NCI-H1092 treated with DMSO at 0.1 percent for 48 hours (cell line): Measurements from ENCODE around the gene SERINC5.
"Not testable (repeated sequence)": the region's sequence is repeated elsewhere in the genome, so short reads cannot be mapped to it uniquely, and the experiment has no call there.

Experiments used
- DNase-seq: peaks from one replicate; lab custom pipeline; 2025; lab: John Stamatoyannopoulos, UW

SERINC5 gene

GRCh38 chr5:80170117-80170535 is 85.7 kb downstream of the SERINC5 start:
- DNase-seq = no peak

- DNase-seq = no peak
Measured at GRCh38 chr5:80168388-80169028, 87.3 kb downstream of the SERINC5 start.

- DNase-seq = no peak
Measured at GRCh38 chr5:80165452-80165851, 90.4 kb downstream of the SERINC5 start.

- no peak for DNase-seq
Measured at GRCh38 chr5:80161165-80161564, 94.7 kb downstream of the SERINC5 start.

- no peak for DNase-seq
Measured at GRCh38 chr5:80160242-80160641, 95.6 kb downstream of the SERINC5 start.

- DNase-seq = no peak
Measured at GRCh38 chr5:80159133-80159815, 96.6 kb downstream of the SERINC5 start.

GRCh38 chr5:80156156-80156555 is 99.7 kb downstream of the SERINC5 start:
- no peak for DNase-seq

GRCh38 chr5:80154749-80155148 is 101.1 kb downstream of the SERINC5 start:
- DNase-seq = no peak

GRCh38 chr5:80154289-80154688 is 101.6 kb downstream of the SERINC5 start:
- DNase-seq = not testable (repeated sequence)

GRCh38 chr5:80153586-80154126 is 102.2 kb downstream of the SERINC5 start:
- no peak for DNase-seq

GRCh38 chr5:80152778-80153177 is 103.1 kb downstream of the SERINC5 start:
- no peak for DNase-seq

- no peak for DNase-seq
Measured at GRCh38 chr5:80151890-80152289, 104.0 kb downstream of the SERINC5 start.

GRCh38 chr5:80150731-80151130 is 105.1 kb downstream of the SERINC5 start:
- no peak for DNase-seq

- DNase-seq = peak; percentile 90
Measured at GRCh38 chr5:80149161-80149609, 106.7 kb downstream of the SERINC5 start.

- DNase-seq = no peak
Measured at GRCh38 chr5:80147119-80147815, 108.6 kb downstream of the SERINC5 start.

- DNase-seq = peak; percentile 6
Measured at GRCh38 chr5:80146046-80146445, 109.8 kb downstream of the SERINC5 start.

GRCh38 chr5:80143491-80143890 is 112.4 kb downstream of the SERINC5 start:
- no peak for DNase-seq

GRCh38 chr5:80142996-80143395 is 112.9 kb downstream of the SERINC5 start:
- DNase-seq = no peak

- no peak for DNase-seq
Measured at GRCh38 chr5:80141681-80142080, 114.2 kb downstream of the SERINC5 start.

GRCh38 chr5:80141147-80141671 is 114.6 kb downstream of the SERINC5 start:
- DNase-seq = no peak

GRCh38 chr5:80140496-80140895 is 115.4 kb downstream of the SERINC5 start:
- DNase-seq = no peak

- DNase-seq = no peak
Measured at GRCh38 chr5:80139466-80139972, 116.3 kb downstream of the SERINC5 start.
